NT2/D1 (cell line): ENCODE results near the gene GNAO1.

ENCODE experiments used
- SUZ12 ChIP-seq: IDR thresholded peaks from 2 replicates; pipeline ENCODE4 v1.6.1; 2011; ENCODE audit not compliant: insufficient read length, insufficient read depth; ENCODE audit errors: extremely low read depth
- YY1 ChIP-seq: IDR thresholded peaks from 2 replicates; pipeline ENCODE4 v1.6.1; 2011; ENCODE audit not compliant: insufficient read length, insufficient read depth
- ZNF274 ChIP-seq: IDR thresholded peaks from 2 replicates; pipeline ENCODE4 v1.6.1; 2011; ENCODE audit warnings: mild to moderate bottlenecking, low read depth, low read length

DNA sequence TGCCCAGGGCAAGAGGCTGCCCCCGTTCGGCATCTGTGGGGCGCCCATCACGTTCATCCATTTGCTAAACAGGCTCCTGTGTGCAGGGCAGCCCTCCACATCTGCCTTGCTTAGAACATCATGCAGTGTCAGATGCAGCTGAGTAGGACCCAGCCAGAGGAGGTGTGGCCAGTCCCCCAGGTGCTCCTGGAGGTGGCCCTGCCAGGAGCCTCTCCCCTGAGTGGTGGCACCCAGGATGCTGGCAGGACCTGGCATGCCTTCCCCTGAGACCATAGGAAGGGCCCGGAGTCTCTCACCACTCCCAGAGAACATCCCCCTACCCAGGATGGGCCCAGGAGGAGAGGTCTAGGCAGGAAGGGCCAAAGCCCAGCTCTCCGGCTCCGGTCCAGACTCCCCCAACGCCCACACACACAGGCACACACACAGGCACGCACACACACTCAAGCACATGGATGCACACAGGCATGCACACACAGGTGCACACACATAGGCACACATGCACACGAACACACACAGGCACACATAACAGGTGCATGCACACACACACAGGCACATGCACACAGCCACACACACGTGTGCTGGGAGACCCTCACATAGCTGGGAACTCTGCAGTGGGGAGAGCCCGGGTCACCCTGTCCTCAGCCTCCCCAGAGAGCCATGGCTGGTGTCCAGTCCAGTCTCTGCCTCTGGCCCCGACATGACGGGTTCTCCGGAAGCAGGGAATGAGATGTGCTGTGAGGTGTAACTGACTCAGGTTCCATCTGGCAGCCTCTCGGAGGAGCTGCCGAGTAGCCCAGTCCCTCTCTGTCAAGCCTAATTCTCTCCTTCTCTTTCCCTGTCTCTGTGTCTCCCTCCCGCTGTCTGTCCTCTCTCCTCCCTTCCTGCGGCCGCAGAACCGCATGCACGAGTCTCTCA, 159.5 kb downstream of the GNAO1 start:
- TF ChIP-seq ZNF274 (no peak), SUZ12 (no peak), YY1 (no peak)
